ENCODE results near the gene GABPB1. TPM values are rescaled to one million over a fixed set of nuclear protein-coding genes. Genes with fewer than 3 reads are reported as not detected.

The GABPB1 gene
- total and polyA plus RNA-seq, 2 of the 13 experiments (the other 11 are each of a cell fraction or from before 2014, with no cell fraction given) = 17.5 to 39.5 TPM

DNA sequence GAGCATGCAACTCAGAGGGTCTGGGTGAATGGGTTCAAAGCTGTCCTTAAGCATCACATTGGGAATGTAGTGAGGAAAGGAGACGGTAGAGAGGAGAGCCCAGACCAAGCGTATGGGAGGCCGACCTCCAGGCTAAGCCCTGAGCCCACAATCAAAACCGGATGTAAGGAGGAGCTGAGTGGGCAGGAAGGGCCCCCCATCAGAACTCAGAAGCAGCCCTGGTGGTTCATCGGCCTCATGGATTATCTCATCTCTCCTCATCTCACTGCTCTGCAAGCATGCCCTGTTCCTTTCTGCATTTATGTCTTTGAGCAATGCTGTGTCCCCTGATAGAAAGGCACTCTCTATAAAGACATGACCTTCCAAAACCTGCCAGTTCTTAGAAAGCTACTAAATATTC, 95.7 kb downstream of the GABPB1 start:
- Histone ChIP-seq H3K9me3 (ENCODE audit: low read length) (no peaks in the 10 kb centered on the region), H3K4me3 (replicated peaks in 1 of 3; ENCODE audit: insufficient read depth in 1 of 3, low read depth in 2 of 3, low read length in 3 of 3) (no peak overlapping the region), H3K27ac (ENCODE audit: extremely low read length, insufficient read depth, low read length) (no peak overlapping the region), H3K27me3 (ENCODE audit: control insufficient read depth in 1 of 2, insufficient read depth in 2 of 2, low read length in 2 of 2) (no peaks in the 10 kb centered on the region), H3K79me2 (ENCODE audit: insufficient read depth, low read length) (no peaks in the 10 kb centered on the region), H2AFZ (ENCODE audit: low read length) (no peak overlapping the region), H4K20me1 (ENCODE audit: insufficient read depth, low read length) (no peaks in the 10 kb centered on the region), H3K9ac (ENCODE audit: insufficient read depth, low read depth, low read length) (no peak overlapping the region), H3K36me3 (replicated peaks in 1 of 2; ENCODE audit: control insufficient read depth in 1 of 2, insufficient read depth in 2 of 2, low read length in 2 of 2) (no peaks in the 10 kb centered on the region), H3K4me1 (ENCODE audit: insufficient read depth, low read length) (peaks cover 24% of the 10 kb centered on the region), H3K4me2 (ENCODE audit: low read depth, low read length) (no peak overlapping the region)
- CTCF ChIA-PET (ENCODE audit: low intra/inter-chr PET ratio, low total read pairs) = no interaction called here
- POLR2A ChIA-PET = no interaction called here
- 70% methylated on average over 5 of the region's 5 CpGs for WGBS (ENCODE audit: low lambda C conversion rate)
- no peak for ATAC-seq
- DNase-seq (ENCODE audit: low spot score) = no peak
- in situ Hi-C loops (cut with HindIII; ENCODE audit: extremely low pct_ligation_motif_present, low pct_unique_long_range_greater_than_20kb) (no loop called here), intact Hi-C loops (cut with micrococcal nuclease; ENCODE audit: unreplicated experiment) (no loop called here)
- FAIRE-seq = no peak
- no TSS peak for BruUV-seq (replicated peaks)
- TF ChIP-seq, protein P1, sequence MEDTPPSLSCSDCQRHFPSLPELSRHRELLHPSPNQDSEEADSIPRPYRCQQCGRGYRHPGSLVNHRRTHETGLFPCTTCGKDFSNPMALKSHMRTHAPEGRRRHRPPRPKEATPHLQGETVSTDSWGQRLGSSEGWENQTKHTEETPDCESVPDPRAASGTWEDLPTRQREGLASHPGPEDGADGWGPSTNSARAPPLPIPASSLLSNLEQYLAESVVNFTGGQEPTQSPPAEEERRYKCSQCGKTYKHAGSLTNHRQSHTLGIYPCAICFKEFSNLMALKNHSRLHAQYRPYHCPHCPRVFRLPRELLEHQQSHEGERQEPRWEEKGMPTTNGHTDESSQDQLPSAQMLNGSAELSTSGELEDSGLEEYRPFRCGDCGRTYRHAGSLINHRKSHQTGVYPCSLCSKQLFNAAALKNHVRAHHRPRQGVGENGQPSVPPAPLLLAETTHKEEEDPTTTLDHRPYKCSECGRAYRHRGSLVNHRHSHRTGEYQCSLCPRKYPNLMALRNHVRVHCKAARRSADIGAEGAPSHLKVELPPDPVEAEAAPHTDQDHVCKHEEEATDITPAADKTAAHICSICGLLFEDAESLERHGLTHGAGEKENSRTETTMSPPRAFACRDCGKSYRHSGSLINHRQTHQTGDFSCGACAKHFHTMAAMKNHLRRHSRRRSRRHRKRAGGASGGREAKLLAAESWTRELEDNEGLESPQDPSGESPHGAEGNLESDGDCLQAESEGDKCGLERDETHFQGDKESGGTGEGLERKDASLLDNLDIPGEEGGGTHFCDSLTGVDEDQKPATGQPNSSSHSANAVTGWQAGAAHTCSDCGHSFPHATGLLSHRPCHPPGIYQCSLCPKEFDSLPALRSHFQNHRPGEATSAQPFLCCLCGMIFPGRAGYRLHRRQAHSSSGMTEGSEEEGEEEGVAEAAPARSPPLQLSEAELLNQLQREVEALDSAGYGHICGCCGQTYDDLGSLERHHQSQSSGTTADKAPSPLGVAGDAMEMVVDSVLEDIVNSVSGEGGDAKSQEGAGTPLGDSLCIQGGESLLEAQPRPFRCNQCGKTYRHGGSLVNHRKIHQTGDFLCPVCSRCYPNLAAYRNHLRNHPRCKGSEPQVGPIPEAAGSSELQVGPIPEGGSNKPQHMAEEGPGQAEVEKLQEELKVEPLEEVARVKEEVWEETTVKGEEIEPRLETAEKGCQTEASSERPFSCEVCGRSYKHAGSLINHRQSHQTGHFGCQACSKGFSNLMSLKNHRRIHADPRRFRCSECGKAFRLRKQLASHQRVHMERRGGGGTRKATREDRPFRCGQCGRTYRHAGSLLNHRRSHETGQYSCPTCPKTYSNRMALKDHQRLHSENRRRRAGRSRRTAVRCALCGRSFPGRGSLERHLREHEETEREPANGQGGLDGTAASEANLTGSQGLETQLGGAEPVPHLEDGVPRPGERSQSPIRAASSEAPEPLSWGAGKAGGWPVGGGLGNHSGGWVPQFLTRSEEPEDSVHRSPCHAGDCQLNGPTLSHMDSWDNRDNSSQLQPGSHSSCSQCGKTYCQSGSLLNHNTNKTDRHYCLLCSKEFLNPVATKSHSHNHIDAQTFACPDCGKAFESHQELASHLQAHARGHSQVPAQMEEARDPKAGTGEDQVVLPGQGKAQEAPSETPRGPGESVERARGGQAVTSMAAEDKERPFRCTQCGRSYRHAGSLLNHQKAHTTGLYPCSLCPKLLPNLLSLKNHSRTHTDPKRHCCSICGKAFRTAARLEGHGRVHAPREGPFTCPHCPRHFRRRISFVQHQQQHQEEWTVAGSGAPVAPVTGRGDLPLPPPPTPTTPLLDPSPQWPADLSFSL (CRISPR knock-in tag; IDR thresholded peaks at IDR 0.05) = no peak
- TF ChIP-seq MTA1 (CRISPR knock-in tag; IDR thresholded peaks at IDR 0.05; ENCODE audit: borderline replicate concordance) (no peak), SIX4 (CRISPR knock-in tag; IDR thresholded peaks at IDR 0.05) (no peak), ZFX (CRISPR knock-in tag; IDR thresholded peaks at IDR 0.05; ENCODE audit: low read depth) (no peak), ZFP82 (CRISPR knock-in tag; IDR thresholded peaks at IDR 0.05; ENCODE audit: borderline replicate concordance) (no peak), NFIC (IDR thresholded peaks at IDR 0.05; ENCODE audit: low read length) (no peak), RFX3 (CRISPR knock-in tag; IDR thresholded peaks at IDR 0.05) (no peak), HNF4G (IDR thresholded peaks at IDR 0.05; ENCODE audit: borderline replicate concordance, low read depth, low read length) (no peak), HNF4G (CRISPR knock-in tag; IDR thresholded peaks at IDR 0.05; ENCODE audit: borderline replicate concordance, low read depth) (no peak), SIX1 (CRISPR knock-in tag; IDR thresholded peaks at IDR 0.05; ENCODE audit: borderline replicate concordance) (no peak), HNRNPL (IDR thresholded peaks at IDR 0.05; ENCODE audit: low read depth, low read length) (no peak)
- TF ChIP-seq, protein P2, sequence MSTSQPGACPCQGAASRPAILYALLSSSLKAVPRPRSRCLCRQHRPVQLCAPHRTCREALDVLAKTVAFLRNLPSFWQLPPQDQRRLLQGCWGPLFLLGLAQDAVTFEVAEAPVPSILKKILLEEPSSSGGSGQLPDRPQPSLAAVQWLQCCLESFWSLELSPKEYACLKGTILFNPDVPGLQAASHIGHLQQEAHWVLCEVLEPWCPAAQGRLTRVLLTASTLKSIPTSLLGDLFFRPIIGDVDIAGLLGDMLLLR (CRISPR knock-in tag; IDR thresholded peaks at IDR 0.05) = no peak
- TF ChIP-seq, protein P3, sequence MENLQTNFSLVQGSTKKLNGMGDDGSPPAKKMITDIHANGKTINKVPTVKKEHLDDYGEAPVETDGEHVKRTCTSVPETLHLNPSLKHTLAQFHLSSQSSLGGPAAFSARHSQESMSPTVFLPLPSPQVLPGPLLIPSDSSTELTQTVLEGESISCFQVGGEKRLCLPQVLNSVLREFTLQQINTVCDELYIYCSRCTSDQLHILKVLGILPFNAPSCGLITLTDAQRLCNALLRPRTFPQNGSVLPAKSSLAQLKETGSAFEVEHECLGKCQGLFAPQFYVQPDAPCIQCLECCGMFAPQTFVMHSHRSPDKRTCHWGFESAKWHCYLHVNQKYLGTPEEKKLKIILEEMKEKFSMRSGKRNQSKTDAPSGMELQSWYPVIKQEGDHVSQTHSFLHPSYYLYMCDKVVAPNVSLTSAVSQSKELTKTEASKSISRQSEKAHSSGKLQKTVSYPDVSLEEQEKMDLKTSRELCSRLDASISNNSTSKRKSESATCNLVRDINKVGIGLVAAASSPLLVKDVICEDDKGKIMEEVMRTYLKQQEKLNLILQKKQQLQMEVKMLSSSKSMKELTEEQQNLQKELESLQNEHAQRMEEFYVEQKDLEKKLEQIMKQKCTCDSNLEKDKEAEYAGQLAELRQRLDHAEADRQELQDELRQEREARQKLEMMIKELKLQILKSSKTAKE (CRISPR knock-in tag; IDR thresholded peaks at IDR 0.05; ENCODE audit: borderline replicate concordance) = no peak

Measured in HepG2 (cell line).